Activated T-cell treated with anti-CD3 and anti-CD28 coated beads, Interleukin-2, amount 50 U/mL, for 1 hour (primary cell): ENCODE data around the gene MON2.
"Not testable (repeated sequence)": the region's sequence is repeated elsewhere in the genome, so short reads cannot be mapped to it uniquely, and the experiment has no call there.

Experiments used
- DNase-seq: peaks from one replicate; pipeline ENCODE4 v3.0.0-alpha.2; 2020

Gene MON2

DNA sequence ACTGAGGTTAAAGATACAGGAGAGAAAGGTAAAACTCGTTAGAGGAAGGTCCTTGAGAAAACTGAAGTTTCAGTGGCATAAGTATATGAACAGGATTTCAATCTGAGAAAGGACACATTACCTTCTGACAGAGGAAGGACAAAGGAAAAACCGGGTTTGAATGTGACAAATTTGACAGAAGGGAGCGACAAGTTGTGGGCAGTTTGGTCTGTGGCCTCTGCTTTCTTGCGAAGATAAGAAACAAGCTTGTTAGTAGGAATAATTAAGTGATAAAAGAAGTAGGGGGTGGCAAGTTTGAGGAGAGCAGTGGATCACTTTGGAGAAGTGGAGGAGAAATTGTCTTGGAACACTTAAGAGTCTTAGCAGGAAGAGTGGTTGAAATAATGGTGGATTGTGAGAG is 5.1 kb downstream of the MON2 start:
- no peak for DNase-seq

- DNase-seq, result no peak
Measured at GRCh38 chr12:62472472-62472871, 5.8 kb downstream of the MON2 start.

- no peak for DNase-seq
Measured at GRCh38 chr12:62481843-62482540, 15.4 kb downstream of the MON2 start.

GRCh38 chr12:62482769-62483168 is 16.1 kb downstream of the MON2 start:
- DNase-seq, result no peak

DNA sequence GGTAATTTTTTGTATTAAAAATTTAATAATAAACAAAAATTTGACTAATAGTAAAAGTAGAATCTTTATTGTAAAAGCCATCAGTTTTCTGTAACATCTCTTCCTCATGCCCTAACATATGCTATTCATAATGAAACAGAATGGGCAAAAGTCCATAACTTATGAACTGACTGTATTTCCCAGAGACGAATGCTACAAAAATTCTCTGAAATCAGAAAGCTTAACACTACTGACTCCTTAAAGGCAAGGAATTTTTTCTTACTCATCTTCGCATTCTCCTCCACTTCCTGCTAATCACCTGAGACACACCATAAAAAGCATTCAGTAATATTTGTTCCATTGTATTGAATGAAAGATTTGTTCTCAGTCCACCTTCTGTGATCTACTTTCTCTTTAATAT is 17.6 kb downstream of the MON2 start:
- no peak for DNase-seq

GRCh38 chr12:62505786-62506185 is 39.2 kb downstream of the MON2 start:
- no peak for DNase-seq

- DNase-seq, result no peak
Measured at GRCh38 chr12:62512901-62513300, 46.3 kb downstream of the MON2 start.

GRCh38 chr12:62514080-62514479 is 47.5 kb downstream of the MON2 start:
- DNase-seq, result not testable (repeated sequence)

- no peak for DNase-seq
Measured at GRCh38 chr12:62516927-62517326, 50.3 kb downstream of the MON2 start.

GRCh38 chr12:62517887-62518286 is 51.3 kb downstream of the MON2 start:
- DNase-seq, result no peak

DNA sequence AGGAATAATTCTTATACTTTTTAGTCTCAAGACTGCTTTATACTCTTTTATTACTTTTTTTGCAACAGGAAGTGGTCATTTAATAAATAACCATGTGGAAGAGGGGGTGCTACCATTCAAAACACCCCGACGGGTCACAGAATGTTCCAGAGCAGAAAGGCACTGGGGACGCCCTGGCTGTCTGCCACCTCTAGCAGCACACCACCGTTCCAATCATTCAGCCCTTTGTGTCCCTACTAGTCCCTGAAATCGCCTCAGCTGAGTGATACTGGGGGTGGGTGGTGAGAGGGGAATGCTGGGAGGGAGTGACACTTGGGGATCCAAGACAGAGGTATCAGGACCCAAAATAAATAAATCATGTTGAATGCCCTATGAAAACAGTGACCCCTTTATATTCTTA is 52.4 kb downstream of the MON2 start:
- DNase-seq, result no peak

DNA sequence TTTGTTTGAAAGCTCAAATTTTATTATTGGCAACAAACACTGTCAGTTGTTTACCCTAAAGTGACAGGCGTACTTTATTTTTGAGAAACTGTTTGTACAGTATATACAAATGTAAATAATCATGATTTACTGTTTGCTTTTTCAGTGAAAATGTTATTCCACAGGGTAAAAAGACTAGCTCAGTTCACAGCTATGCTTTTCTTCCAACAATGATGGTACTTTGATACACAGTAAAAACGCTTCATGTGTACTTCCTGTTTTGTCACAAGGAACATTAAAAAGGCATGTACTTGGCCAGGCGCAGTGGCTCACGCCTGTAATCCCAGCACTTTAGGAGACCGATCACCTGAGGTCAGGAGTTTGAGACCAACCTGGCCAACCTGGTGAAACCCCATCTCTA is 53.7 kb downstream of the MON2 start:
- no peak for DNase-seq

DNA sequence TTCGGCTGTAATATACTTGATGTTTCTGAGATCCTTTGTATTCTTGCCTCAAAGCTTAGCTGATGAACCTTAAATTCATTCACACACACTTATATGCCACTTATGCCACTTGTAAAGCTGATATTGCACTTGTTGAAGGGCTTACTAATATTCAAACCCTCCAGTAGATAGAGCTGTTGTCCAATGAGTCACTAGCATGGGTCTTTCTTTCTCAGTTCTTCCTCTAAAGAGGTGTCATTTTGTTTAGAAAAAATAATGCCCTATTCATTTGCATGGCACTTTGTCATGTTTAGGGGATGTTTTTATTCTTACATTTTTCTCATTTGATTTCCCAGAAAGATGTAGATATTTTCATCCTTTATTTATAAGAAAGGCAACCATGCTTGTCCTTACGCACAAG is 56.4 kb downstream of the MON2 start:
- no peak for DNase-seq

GRCh38 chr12:62523619-62524018 is 57.0 kb downstream of the MON2 start:
- DNase-seq, result no peak

- no peak for DNase-seq
Measured at GRCh38 chr12:62525271-62525670, 58.6 kb downstream of the MON2 start.

DNA sequence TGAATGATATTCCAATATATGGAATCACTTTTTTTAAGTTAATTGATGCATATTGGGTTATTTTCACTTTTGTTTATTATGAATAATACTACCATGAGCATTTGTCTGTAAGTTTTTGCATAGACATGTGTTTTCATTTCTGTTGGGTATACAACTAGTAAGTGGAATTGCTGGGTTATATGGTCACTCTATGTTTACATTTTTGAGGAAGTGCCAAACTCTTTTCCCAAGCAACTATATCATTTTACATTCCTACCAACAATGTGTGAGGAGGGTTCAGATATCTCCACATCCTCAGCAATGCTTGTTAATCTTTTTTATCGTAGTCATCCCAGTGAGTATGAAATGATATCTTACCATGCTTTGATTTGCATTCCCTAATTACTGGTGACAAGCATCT is 64.0 kb downstream of the MON2 start:
- no peak for DNase-seq

GRCh38 chr12:62532333-62532732 is 65.7 kb downstream of the MON2 start:
- no peak for DNase-seq

DNA sequence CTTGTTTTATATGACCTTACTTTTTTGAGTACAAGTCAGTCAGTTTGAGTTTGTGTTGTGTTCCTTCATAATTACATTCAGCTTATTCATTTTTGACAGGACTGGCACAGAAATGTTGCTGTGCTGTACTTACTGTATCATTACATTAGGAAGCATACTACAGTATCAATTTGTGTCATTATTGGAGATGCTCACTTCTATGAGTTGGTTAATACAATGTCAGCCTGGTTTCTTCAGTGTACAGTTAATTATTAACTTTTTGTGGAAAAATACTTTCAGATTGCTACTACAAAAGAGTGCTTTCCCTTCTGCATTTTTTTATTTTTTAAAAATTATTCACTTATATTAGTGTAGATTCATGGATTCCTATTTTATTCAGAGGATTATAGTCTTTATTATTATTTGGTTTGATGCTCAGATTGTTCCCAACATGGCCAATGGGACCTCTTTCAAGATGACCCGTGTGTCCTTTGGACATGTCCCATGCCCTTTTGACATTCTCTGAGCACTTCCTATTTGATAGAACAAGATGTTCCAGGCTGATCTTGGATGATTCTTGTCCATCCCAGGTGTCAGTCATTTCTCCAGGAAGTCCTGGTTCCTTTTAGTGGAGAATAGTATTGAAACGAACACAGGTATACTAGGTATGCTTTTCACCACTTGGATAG is 66.6 kb downstream of the MON2 start:
- no peak for DNase-seq

GRCh38 chr12:62533755-62534107 is 67.1 kb downstream of the MON2 start:
- DNase-seq, result no peak

DNA sequence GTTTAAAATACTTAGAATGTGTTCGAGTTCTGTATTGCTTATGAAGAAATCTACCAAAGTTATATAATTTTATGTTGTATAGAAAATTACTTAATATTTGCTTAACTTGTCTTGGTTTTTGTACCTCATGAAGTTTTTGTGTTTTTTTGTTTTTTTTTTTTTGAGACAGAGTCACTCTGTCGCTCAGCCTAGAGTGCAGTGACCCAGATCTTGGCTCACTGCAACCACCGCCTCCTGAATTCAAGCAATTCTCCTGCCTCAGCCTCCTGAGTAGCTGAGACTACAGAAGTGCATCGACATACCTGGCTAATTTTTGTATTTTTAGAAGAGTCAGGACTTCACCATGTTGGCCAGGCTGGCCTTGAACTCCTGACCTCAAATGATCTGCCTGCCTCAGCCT is 69.9 kb downstream of the MON2 start:
- DNase-seq, result no peak

- DNase-seq, result no peak
Measured at GRCh38 chr12:62537551-62537950, 70.9 kb downstream of the MON2 start.

- DNase-seq, result no peak
Measured at GRCh38 chr12:62540354-62540753, 73.7 kb downstream of the MON2 start.

GRCh38 chr12:62542814-62543213 is 76.2 kb downstream of the MON2 start:
- no peak for DNase-seq

GRCh38 chr12:62543324-62543723 is 76.7 kb downstream of the MON2 start:
- DNase-seq, result no peak

DNA sequence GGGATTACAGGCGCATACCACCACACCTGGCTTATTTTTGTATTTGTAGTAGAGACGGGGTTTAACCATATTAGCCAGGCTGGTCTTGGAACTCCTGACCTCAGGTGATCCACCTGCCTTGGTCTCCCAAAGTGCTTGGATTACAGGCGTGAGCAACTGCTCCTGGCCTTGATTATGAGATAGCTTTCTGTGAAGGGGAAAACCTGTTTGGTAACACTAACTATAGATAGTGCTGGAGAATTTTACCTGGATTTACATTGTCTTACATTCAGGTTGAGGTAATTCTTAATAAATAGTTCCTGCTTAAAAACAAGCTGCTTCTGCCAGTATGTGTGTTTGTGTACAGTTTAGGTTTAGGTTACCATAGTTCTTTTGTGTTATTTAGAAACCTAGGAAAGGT is 77.1 kb downstream of the MON2 start:
- no peak for DNase-seq
